GM18508 (cell line): ENCODE results near the gene HIVEP1.
A peak's percentile ranks its signal among the peaks of the same experiment; 100 is the strongest.

Experiments
- ATAC-seq: cut with Tn5 transposase; IDR thresholded peaks from one replicate; pipeline ENCODE4 v1.9.1; 2021; ENCODE audit warnings: moderate number of reproducible peaks; ENCODE audit not compliant: insufficient read depth, unreplicated experiment

Gene HIVEP1

DNA sequence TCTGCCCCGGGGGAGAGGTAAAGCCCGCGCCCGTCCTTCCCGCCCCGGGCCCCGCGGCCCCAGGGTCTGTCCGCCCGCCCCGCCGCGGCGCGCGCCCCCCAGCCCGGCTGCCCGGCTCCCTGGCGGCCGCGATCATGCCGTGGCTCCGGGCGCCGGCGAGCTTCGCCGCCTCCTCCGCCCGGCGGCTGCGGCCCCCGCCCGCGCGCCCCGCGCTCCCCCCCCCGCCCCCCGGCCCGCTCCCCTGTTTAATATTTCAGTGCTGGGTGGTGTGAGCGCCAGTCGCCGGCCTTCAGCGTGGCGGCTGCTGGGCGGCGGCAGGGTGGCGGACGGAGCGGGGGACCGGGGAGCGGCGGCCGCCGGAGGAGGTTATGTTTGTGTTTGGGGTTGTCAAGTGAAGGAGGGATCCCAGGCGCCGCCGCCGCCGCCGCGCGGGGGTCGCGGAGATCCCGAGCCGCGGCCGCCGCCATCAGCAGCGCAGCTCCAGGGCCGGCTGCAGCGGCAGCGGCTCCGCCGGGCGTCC, at the start of gene HIVEP1:
TSS of gene HIVEP1 (plus strand) at position 275 of the 520 bp plus-strand sequence. CDS start 3,317 bp downstream, outside the sequence.
- ATAC-seq, result no peak

DNA sequence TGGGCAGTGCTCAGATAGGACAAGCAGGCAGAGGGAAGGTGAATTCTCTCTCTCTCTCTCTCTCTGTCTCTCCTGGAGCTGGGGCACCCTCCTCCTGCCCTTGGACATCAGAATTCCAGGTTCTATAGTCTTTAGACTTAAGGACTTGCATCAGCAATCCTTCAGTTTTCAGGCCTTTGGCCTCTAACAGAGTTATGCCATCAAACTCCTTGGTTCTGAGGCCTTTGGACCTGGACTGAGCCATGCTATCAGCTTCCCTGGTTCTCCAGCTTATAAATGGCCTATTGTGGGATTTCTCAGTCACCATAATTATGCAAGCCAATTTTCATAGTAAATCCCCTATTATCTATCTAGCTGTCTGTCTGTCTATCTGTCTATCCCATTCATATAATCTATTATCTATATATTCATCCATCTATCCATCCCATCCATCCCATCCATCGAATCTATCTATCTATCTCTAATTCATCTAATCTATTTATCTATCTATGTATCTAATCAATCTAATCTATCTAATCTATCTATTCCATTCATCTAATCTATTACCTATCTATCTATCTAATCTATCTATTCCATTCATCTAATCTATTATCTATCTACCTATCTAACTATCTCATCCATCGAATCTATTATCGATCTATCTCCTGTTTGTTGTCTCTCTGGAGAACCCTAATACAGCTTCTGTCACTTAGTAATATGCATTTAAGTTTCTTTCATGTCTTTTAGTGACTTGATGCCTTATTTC, 48.2 kb upstream of the HIVEP1 start:
- ATAC-seq, result no peak

DNA sequence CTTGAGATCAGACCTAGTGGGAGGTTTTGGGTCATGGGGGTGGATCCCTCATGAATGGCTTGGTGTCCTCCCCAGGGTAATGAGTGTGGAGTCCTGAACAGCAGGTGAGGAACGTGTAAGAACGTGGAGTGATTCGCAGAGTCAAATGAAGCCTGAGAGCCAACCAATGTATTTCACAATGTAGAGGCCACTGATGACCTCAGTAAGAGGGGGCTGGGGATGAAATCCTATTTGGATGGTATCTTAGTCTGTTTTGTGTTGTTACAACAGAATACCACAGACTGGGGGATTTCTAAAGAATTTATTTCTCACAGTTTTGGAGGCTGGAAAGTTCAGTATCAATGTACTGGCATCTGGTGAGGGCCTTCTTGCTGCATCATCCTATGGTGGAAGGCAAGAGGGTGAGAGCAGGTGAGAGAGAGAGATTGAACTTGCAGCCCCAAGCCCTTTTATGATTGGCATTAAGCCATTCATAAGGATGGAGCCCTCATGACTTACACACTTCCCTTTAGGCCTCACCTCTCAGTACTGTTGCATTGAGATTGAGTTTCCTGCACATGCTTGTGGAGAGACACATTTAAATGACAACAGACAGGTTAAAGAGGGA, 47.3 kb upstream of the HIVEP1 start:
- ATAC-seq, result no peak

DNA sequence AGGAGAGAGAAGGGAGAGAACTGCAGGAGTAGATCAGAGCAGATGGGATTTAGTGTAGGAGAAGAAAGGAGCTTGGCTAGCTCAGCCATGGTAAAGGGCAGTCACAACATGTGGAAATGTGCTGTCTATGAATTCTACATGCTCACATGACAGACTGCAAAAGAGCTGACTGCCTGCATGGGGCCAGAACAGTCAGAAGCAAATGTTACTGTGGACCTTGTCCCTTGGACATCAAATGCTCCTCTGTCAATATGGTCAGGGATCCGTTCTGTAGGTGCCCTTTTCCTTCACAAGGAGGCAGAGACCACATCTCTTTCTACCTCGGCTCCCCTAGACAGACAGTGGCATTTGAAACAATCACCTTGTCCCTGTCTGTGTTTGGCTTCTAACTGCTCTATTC, 46.6 kb upstream of the HIVEP1 start:
- ATAC-seq, result no peak

DNA sequence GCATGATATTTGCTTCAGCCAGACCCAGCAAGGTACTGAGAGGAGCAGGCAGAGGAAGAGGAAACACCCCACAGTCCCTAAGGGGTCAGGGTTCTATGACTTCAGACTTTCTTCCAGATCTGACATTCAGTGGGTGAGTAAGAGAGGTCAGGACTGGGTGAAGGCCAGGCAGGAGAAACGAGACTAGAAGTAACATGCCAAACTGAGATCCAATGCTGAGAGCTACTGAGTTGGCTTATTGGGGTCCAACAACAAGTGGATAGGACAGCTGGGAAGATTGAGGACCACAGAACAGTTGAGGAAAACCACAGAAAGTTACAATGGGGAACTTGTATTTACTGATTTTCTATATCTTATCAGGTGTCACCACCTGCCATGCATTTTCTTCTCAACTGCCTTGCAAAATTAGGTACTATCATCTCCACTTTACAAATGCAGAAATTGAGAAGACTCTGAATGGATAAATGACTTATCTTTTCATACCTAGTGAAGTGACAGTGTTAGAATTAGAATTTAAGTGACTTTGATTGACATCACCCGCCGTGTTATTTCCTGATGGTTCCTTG, 43.8 kb upstream of the HIVEP1 start:
- no peak for ATAC-seq

DNA sequence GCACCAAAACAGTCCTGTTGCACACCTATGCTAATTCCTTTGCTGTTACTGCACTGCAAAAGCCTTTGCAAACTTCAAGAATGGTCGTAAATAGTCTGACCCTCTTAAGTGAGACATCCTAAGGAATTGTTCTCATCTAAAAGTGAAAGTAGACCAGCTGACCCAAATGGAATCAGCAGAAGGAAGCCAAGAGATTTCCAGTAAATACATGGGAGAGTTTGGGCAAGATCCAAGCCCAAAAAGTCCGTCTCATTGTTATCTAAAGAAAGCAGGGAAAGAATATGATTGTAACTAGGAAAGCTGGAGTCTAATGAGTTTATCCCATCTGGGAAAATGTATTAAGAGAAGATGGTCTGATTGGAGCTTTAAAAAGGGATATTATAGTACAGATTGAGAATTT, 43.0 kb upstream of the HIVEP1 start:
- no peak for ATAC-seq

DNA sequence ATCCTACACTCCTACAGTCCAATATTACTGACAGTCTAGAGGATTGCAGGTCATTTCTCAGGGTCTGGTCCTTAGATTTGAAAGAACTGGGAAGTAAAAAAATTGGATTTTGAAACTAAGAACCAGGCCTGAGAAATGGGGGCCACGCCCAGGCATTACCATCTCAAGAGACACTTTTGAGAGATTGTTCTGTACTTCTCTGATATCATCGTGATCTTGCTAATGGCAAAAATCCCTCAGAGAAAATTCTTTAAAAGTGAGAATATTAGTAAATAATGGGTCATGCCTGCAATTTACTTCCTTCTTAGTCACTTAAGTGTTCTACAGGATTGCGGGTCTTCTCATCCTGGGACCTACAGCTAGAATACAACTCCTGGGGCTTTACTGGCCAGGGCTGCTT, 42.0 kb upstream of the HIVEP1 start:
- no peak for ATAC-seq

DNA sequence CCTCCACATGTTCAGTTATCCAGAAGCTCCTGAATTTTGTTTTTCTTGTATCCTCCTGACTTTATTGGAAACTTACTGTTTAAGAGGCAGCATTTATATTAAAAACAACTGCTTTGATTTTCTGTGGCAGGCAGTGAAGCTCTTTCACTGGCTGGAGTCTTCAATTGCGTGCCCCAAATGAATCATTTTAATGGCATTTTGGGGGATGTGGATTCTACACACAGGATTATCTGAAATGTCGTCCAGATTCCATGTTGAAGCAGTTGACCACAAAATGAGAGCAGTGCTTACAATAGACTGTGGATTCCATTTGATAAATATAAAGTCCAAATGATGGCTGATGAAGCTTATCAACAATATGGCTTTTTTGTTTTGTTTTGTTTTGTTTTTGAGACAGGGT, 41.0 kb upstream of the HIVEP1 start:
- no peak for ATAC-seq

DNA sequence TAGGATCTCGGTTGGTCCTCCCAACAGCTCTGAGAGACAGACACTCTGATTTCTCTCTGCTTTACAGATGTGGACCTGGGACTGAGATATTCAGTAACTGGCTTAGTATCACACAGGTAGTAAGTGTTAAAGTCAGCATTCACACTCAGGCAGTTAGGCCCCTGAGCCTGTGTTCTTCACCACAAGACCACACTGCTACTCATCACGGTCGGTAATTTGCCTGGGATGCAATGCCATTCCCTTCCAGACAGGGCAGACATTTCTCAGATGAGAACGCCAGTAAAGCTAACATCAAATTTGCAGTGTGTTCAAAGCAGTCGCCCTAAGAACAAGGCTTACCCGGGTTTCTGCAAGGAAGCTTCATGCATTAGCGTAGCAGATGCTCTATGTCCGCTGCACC, 39.8 kb upstream of the HIVEP1 start:
- ATAC-seq, result no peak

DNA sequence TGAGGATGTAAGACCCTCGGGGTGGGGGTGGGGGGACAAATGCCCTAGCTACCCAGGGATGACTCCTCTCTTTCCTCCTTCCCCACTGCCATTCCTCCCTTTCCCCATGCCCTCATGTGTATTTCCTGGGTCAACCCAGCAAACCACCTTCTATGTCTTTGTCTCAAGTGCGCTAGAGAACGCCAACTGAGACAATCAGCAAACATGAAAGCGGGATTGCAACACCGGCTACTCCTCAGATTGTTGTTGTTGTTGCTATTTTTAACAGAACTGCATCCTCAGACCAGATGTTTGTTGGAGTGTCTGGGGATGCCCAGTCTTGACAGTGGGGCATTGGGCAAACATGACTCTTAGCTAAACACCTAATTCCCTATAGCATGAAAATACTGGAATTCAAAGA, 39.3 kb upstream of the HIVEP1 start:
- no peak for ATAC-seq

DNA sequence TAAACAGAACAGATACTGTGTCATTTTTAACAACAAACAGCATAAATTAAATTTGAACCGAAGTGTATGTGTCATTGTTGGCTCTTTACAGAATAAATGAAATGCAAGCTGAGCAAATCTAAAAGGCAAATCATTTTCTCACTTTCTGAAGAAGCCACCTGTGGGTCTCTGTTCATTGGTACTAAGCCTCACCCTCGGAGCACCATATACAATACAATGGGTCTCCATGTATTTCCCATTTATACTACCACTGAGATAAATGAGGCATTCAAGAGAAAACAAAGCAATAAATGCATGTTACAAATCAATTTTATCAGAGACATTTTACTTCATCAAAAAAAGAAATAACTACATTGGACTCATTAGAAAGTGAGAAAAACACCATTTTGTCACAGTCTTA, 38.9 kb upstream of the HIVEP1 start:
- no peak for ATAC-seq

DNA sequence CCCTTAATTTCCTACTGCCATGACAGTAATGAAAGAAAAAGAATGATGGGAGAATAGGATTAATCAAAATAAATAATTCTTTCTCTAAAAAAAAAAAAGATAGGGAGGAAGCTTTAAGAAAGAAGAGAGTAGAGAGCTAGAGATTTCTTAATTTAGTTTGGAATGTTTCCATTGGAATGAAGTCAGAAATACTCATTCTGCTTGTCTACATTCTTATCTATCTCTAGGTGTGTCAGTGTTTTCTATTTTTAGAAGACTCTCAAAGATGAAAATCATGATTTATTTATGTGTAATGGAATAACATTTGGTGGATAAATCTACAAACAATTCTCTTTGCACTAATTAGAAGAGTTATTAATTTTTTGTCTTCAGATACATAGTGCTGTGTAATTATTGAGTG, 38.0 kb upstream of the HIVEP1 start:
- no peak for ATAC-seq

DNA sequence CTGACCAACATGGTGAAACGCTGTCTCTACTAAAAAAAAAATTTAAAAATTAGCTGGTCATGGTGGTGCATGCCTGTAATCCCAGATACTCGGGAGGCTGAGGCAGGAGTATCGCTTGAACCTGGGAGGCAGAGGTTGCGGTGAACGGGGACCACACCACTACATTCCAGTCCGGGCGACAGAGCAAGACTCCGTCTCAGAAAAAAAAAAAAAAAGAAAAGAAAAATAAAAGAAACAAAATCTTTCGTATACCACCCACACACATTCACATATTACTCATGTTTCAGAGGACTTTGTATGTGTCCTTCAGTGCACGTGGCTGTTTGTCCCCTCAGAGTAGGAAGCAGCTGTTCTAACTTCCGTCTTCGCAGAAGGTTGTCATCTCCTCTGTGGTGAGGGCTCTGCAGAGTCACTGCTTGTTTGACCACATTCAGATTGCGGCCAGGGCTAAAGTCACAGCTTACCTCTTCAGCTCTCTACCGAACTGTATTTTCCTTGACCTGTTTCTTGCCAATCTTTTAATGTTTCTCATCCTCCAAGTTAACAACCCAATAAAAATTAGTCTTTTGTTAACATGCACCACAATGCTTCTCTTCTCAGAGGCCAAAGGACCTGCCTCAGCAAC, 36.6 kb upstream of the HIVEP1 start:
- ATAC-seq, result peak; percentile 44

DNA sequence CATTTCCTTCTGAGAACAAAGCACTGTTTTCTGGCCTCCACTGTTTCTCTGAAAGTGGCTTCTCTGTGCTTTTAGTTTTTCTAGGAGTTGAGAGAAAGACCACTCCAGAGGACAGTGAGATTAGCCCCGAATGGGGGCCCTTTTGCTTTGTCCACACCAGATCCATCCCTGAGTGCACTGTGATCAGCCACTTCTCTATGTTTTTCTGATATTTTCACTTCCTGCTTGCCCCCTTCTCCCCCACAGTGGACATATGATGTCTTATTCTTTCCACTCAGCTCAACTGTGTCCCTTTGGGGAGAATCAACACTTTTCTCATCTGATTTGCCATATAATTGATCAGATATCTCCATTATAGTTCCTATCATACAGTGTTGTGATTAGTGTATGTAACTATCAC, 35.6 kb upstream of the HIVEP1 start:
- no peak for ATAC-seq

DNA sequence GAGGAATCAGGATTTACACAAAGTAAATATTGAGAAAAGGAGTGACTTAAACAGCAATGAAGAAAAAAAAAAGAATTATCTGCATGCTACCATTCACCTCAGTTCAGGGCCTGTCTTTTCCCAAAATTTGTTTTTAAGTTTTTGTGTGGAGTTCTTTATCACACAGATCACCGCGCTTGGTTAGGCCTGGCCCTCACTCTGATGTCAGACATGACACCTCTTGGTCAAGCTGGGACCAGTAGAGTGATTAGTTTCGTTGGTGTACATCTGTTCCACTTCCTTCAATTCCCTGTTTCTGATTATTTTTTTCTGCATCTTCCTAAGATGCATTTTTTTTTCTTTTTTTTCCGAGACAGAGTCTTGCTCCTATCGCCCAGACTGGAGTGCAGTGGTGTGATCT, 34.9 kb upstream of the HIVEP1 start:
- ATAC-seq, result no peak

DNA sequence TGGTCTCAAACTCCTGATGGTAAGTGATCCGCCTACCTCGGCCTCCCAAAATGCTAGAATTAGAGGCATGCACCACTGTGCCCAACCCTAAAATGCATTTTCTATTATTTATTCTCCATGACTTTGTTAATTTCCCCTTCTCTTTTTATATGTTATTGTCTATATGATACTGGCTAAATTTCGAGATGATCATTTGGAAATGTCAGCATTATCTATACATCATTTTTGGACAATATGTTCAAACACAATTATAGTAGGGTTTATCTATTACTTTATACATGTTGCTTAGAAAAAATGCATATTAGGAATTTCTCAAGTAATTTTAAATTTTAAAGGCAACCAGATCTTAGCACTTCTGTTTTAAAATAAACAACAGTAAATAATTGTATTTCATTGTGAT, 34.4 kb upstream of the HIVEP1 start:
- no peak for ATAC-seq

DNA sequence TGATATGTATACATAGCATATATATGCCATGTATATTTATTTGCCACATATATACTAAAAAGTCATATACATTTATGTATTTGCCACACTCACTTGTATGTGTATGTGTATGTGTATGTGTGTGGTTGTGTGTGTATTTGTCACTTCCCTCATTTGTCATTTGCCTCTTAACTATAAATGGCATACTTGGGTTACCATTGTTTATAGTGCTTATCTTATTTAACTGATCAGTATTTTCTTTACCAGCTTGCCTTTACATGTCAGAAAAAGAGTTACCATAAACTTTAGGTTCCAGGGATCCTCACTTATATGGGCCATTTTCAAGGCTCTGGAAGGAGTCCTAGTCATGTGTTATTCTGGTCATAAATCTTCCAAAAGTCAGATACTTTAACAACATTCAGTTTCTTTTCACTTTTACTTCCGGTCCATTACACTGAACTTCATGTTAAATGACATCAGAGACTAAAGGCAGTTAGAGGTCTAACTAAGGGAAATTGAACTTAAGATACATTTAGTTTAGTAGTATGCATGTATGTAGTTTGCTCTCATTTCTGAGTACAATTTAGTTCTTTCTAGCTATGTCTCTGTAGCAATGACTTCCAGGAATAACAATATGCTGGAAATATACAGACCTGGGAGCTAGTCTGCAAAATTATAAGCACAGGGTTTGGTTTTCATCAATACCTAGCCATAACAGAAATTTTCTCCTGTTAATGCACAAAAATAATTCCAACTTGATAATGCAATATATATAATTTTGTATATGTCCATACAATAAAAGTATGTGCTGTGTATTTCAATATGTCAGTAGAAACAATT, 33.7 kb upstream of the HIVEP1 start:
- ATAC-seq, result no peak

DNA sequence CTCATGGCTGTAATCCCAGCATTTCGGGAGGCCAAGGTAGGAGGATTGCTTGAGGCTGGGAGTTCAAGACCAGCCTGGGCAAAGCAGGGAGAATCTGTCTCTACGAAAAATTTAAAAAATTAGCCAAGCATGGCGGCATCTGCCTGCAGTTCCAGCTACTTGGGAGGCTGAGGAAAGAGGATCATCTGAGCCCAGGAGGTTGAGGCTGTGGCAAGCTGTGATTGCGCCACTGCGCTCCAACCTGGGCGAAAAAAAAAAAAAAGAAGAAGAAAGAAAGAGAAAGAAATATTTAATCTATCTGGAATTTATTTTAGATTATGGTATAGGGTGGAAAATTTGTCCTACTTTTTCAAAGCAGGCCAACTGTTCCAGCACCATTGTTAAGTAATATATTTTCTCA, 32.2 kb upstream of the HIVEP1 start:
- no peak for ATAC-seq

DNA sequence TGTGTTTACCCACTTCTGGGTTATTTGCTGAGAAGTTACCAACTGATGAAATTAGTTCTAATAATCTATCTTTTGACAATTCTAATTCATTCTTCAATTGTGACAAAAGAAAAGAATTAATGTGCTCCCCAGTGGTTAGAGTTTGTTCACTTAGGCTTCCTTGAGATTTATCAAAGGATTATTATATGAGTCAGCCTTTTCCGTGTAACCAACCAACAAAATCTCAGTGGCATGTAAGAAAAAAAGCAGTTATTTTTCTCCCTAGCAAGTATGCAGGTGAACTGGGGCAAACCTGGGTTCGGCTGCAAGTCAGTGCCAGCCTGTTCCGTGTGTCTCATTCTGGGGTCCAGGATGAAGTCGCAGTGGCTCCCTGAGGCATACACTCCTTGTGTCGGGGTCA, 28.8 kb upstream of the HIVEP1 start:
- no peak for ATAC-seq

DNA sequence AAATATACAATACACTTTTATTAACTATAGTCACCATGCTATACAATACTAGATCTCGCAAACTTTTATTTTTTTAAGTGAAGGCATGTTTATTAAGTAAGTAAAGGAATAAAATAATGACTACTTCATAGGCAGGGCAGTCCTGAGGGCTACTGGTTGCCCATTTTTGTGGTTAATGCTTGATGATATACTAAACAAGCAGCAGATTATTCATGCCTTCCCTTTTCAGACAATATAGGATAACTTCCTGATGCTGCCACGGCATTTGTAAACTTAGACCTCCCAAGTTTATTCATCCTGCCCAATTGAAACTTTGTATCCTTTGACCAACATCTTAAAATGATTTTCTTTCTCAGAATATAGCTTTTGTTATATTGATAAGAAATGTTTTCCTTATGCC, 24.7 kb upstream of the HIVEP1 start:
- ATAC-seq, result no peak
